GM06990 (cell line): Measurements from ENCODE around the gene KCNJ10.

Experiments
- DNase-seq: peaks from one replicate; pipeline ENCODE4 v3.0.0-alpha.2; 2011; ENCODE audit not compliant: insufficient read length; ENCODE audit errors: extremely low read depth
- H3K27me3 ChIP-seq: replicated peaks from 2 replicates; pipeline ENCODE4 v1.6.0; 2011; ENCODE audit warnings: low read length; ENCODE audit not compliant: control insufficient read depth, insufficient read depth
- H3K36me3 ChIP-seq: 2 replicates; pipeline ENCODE4 v1.5.1; 2011; ENCODE audit warnings: low read length; ENCODE audit not compliant: control insufficient read depth, insufficient read depth
- H3K4me3 ChIP-seq: replicated peaks from 2 replicates; pipeline ENCODE4 v1.5.1; 2011; ENCODE audit warnings: low read depth, mild to moderate bottlenecking, control low read depth, low read length
- TF ChIP-seq, protein P1 (sequence below): IDR thresholded peaks from 2 replicates; pipeline ENCODE4 v1.5.1; 2011; ENCODE audit warnings: low read length, control low read depth, mild to moderate bottlenecking, inconsistent platforms; ENCODE audit not compliant: insufficient read depth, poor library complexity, severe bottlenecking

Gene KCNJ10

DNA sequence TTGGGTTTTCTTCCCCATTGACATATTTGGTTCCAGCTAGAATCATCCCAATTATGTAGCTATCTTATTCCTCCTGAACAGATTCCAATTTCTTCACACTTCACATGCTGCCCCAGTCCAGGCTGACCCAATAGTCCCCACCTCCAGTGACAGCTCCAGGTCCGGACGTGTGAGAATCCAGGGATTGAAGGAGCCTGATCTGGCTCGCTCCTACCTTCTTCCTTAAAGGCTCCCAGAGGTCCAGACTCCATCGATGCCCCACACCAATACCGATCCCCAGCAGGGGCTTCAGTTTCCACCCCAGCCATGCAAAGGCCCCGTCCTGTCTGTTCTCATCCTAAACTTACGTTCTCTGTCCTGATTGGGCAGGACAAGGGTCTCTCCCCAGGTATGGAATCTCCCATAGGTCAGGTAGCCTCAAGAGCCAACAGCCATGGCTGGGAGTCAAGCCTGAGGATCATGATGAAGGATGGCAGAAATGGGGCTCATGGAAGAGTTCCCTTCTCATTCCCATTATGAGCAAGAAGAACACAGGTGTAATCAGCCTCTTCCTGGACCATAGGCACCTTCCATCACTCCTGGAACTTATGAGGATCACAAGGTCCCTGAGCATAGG lies 95.5 kb downstream of the KCNJ10 start:
- no peaks in the 10 kb centered on the region for H3K36me3 ChIP-seq
- DNase-seq, result no peak
- peaks cover 2% of the 10 kb centered on the region; the same call in 1 of the 2 replicates for H3K27me3 ChIP-seq
- H3K4me3 ChIP-seq, result no peak overlapping the region
- TF ChIP-seq, protein P1, sequence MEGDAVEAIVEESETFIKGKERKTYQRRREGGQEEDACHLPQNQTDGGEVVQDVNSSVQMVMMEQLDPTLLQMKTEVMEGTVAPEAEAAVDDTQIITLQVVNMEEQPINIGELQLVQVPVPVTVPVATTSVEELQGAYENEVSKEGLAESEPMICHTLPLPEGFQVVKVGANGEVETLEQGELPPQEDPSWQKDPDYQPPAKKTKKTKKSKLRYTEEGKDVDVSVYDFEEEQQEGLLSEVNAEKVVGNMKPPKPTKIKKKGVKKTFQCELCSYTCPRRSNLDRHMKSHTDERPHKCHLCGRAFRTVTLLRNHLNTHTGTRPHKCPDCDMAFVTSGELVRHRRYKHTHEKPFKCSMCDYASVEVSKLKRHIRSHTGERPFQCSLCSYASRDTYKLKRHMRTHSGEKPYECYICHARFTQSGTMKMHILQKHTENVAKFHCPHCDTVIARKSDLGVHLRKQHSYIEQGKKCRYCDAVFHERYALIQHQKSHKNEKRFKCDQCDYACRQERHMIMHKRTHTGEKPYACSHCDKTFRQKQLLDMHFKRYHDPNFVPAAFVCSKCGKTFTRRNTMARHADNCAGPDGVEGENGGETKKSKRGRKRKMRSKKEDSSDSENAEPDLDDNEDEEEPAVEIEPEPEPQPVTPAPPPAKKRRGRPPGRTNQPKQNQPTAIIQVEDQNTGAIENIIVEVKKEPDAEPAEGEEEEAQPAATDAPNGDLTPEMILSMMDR, result no peak

DNA sequence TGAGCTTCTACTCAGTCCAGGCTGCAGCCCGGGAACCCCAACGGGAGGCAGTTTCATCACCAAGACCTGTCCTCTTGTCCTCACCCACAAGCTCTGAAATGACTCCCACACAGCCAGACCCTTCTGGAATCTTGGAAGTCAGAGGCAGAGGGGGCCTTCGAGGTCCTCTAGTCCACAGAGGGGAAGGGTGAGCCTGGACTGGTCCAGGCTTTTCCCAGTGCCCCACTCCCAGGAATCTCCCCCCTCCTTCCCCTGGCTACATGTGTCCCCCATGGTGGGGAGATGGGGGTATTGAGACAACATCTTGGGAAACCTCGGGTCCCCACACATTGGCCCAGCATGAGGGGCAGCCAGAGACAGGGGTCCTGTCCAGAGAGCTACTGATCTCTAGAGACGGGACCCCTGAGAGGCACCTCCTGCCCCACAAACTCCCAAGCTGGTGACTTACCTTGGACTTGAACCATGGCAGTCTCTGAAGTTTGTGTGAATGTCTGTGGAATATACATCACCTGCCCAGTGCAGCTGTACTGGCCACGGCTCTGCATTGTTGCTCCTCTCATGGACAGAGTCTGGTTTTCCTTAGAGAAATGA lies 96.5 kb downstream of the KCNJ10 start:
- Histone ChIP-seq H3K27me3 (peaks cover 2% of the 10 kb centered on the region; the same call in 1 of the 2 replicates), H3K36me3 (no peaks in the 10 kb centered on the region), H3K4me3 (no peak overlapping the region)
- DNase-seq, result no peak
- TF ChIP-seq, protein P1, result no peak

DNA sequence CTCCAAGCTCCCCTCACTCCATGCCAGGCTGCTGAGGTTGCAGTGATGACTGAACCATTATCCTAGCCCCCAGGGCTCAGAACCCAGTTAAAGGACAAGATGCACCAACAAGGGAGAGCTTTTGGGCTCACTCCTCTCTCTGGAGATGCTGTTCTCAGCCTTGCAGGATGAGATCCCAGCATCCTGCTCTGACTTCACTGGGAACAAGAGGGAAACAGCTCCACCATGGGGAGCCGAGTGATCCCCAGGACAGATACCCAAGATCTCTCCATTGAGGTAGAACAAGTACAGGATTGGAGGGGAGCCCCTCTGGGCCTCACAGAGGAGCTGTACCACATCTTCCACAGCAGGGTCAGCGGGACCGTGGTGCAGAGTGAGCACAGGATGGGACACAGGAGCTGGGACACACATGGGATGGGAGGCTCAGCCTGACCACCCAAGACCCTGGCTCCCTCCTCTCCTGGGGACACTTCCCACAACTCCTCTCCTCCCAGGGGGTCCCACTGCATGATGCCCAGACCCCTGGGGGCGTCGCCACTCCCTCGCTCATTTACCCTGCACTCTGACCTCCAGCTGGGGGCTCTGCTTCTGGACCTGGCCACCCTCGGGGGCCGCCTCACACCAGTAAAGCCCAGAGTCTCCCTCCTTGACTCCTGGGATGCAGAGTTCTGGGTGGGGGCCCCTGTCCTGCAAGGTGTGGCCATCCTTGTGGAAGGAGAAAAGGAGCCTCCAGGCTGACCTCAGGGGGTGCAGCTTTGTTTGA lies 97.3 kb downstream of the KCNJ10 start:
- TF ChIP-seq, protein P1, result no peak
- no peak overlapping the region for H3K4me3 ChIP-seq
- no peak for DNase-seq
- H3K27me3 ChIP-seq, result peaks cover 2% of the 10 kb centered on the region; the same call in 1 of the 2 replicates
- no peaks in the 10 kb centered on the region for H3K36me3 ChIP-seq

DNA sequence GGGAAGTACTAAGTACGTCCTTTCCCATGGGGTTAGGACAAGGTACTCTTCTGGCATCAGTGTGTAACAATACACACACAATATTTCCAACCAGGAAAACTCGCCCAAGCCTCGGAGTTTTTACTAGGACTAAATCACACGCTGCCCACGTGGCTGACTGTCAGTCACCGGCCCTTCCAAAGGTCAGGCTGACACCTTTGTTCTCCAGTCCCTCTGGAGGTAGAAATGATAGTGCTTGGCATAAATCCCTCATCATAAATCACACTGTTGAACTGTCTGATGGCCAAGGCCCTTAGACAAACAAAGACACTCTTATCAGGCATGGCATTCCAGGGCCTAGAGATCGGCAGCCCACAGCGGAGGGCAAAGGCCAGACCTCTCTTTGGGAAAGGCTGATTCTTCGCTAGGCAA lies 99.0 kb downstream of the KCNJ10 start:
- Histone ChIP-seq H3K27me3 (peaks cover 2% of the 10 kb centered on the region; the same call in 1 of the 2 replicates), H3K4me3 (no peak overlapping the region), H3K36me3 (no peaks in the 10 kb centered on the region)
- no peak for DNase-seq
- TF ChIP-seq, protein P1, result no peak

DNA sequence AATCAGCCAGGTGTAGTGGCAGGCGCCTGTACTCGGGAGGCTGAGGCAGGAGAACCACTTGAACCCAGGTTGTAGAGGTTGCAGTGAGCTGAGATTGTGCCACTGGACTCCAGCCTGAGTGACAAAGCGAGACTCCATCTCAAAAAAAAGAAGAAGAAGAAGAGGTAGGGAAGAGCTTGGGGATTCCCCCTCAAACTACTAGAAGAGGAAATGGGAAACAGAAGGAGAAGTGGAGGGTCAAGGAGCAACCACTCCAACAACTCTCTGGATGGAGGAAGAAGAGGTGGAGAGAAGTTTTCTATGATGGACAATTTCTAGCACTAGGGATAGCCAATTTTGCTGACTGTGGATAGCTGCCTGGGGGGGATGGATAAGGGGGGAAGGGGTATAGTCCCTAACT lies 101.1 kb downstream of the KCNJ10 start:
- TF ChIP-seq, protein P1, result no peak
- Histone ChIP-seq H3K36me3 (no peaks in the 10 kb centered on the region), H3K4me3 (no peak overlapping the region), H3K27me3 (no peaks in the 10 kb centered on the region; the same call in 1 of the 2 replicates)
- DNase-seq, result no peak
